Activated naive CD4-positive, alpha-beta T cell treated with anti-CD3 and anti-CD28 coated beads, Interleukin-2, amount 10 ng/mL, durations not matched to agents 7 days and 5 days (primary cell): Measurements from ENCODE around the gene LSR.

ENCODE experiments used
- CTCF ChIA-PET: fragments of 350-600 bp; sonication (Branson Sonifier 250); formaldehyde crosslinking; loops from one replicate; lab custom pipeline; 2021; ENCODE audit warnings: antibody characterized with exemption; lab: Charles Lee
- DNase-seq: peaks from one replicate; pipeline ENCODE4 v3.0.0-alpha.2; 2020
- H3K27ac Mint-ChIP-seq: one replicate; pipeline ENCODE4 v1.8.0; 2021; ENCODE audit warnings: mild to moderate bottlenecking, moderate library complexity, mixed read lengths
- H3K27me3 Mint-ChIP-seq: one replicate; pipeline ENCODE4 v1.8.0; 2021; ENCODE audit warnings: mild to moderate bottlenecking, mixed read lengths
- H3K36me3 Mint-ChIP-seq: one replicate; pipeline ENCODE4 v1.8.0; 2021; ENCODE audit warnings: mixed read lengths
- H3K4me1 Mint-ChIP-seq: one replicate; pipeline ENCODE4 v1.8.0; 2021; ENCODE audit warnings: mixed read lengths
- H3K4me3 Mint-ChIP-seq: one replicate; pipeline ENCODE4 v1.8.0; 2021; ENCODE audit warnings: mild to moderate bottlenecking, moderate library complexity, mixed read lengths
- H3K9me3 Mint-ChIP-seq: one replicate; pipeline ENCODE4 v1.8.0; 2021; ENCODE audit warnings: mixed read lengths

The LSR gene

GRCh38 chr19:35296644-35297514 is 48.1 kb downstream of the LSR start:
- no peaks in the 10 kb centered on the region for H3K36me3 Mint-ChIP-seq
- H3K27ac Mint-ChIP-seq = no peak overlapping the region
- no peak for DNase-seq
- H3K4me3 Mint-ChIP-seq = no peak overlapping the region
- H3K9me3 Mint-ChIP-seq = no peaks in the 10 kb centered on the region
- H3K4me1 Mint-ChIP-seq = peaks cover 8% of the 10 kb centered on the region
- peaks cover 16% of the 10 kb centered on the region for H3K27me3 Mint-ChIP-seq
- CTCF ChIA-PET = no interaction called here

DNA sequence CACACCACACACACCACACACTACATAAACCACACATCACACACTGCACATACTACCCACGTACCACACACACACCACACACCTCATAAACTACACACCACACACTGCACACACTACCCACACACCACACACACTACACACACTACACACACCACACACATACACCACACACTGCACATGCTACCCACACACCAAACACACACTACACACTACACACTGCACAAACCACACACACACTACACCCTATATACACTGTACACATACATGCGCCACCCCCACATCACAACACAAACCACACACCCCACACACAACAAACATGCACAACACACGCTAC is 48.7 kb downstream of the LSR start:
- Mint-ChIP-seq H3K27ac (no peak overlapping the region), H3K4me1 (peaks cover 8% of the 10 kb centered on the region), H3K4me3 (no peak overlapping the region), H3K36me3 (no peaks in the 10 kb centered on the region), H3K9me3 (no peaks in the 10 kb centered on the region), H3K27me3 (peaks cover 16% of the 10 kb centered on the region)
- CTCF ChIA-PET = no interaction called here
- no peak for DNase-seq

DNA sequence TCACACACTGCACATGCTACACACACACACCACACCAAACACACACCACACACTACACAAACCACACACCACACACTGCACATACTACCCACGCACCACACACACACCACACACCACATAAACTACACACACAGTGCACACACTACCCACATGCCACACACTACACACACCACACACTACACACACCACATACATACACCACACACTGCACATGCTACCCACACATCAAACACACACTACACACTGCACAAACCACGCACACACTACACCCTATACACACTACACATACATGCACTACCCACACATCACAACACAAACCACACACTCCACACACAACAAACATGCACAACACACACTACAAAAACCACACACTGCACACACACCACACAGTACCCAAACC is 49.1 kb downstream of the LSR start:
- Mint-ChIP-seq H3K27ac (no peak overlapping the region), H3K27me3 (peaks cover 16% of the 10 kb centered on the region), H3K36me3 (no peaks in the 10 kb centered on the region), H3K9me3 (no peaks in the 10 kb centered on the region), H3K4me1 (peaks cover 8% of the 10 kb centered on the region), H3K4me3 (no peak overlapping the region)
- DNase-seq = no peak
- CTCF ChIA-PET = no interaction called here

GRCh38 chr19:35298561-35298972 is 49.8 kb downstream of the LSR start:
- Mint-ChIP-seq H3K27ac (no peak overlapping the region), H3K27me3 (peaks cover 16% of the 10 kb centered on the region), H3K4me1 (peaks cover 8% of the 10 kb centered on the region), H3K9me3 (no peaks in the 10 kb centered on the region), H3K36me3 (no peaks in the 10 kb centered on the region), H3K4me3 (no peak overlapping the region)
- no peak for DNase-seq
- CTCF ChIA-PET = no interaction called here

DNA sequence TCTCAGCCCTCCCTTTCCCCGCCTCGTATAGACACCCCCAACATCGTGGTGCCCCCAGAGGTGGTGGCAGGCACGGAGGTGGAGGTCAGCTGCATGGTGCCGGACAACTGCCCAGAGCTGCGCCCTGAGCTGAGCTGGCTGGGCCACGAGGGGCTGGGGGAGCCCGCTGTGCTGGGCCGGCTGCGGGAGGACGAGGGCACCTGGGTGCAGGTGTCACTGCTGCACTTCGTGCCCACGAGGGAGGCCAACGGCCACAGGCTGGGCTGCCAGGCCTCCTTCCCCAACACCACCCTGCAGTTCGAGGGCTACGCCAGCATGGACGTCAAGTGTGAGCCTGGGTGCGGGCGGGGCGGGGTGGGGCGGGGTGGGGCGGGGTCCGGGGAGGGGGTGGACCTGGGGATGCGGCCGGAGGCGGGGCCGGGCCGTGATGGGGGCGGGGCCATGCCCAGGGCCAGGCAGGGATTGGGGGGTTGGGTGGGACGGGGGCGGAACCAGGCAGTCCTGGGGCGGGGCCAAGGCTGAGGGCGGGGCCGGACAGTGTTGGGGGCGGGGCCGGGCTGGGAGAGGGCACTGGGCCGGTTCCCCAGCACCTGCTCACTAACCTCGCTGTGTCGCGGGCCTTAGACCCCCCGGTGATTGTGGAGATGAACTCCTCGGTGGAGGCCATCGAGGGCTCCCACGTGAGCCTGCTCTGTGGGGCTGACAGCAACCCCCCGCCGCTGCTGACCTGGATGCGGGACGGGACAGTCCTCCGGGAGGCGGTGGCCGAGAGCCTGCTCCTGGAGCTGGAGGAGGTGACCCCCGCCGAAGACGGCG is 50.9 kb downstream of the LSR start:
- Mint-ChIP-seq H3K36me3 (no peaks in the 10 kb centered on the region), H3K27ac (no peak overlapping the region), H3K4me1 (peaks cover 8% of the 10 kb centered on the region), H3K27me3 (peaks cover 13% of the 10 kb centered on the region), H3K9me3 (no peaks in the 10 kb centered on the region), H3K4me3 (no peak overlapping the region)
- CTCF ChIA-PET = no interaction called here
- DNase-seq = no peak

DNA sequence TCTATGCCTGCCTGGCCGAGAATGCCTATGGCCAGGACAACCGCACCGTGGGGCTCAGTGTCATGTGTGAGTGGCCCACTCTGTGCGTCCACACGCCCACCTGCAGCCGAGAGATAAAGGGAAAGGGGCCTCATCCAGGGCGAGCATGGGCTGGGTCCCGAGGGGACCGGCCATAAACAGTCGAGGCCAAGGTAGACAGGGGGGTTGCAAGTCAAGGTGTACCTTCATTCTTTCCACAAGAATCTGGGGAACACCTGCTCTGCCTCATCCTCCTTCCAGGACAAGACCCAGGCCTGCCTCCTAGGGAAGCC is 51.5 kb downstream of the LSR start:
- CTCF ChIA-PET = no interaction called here
- DNase-seq = no peak
- Mint-ChIP-seq H3K9me3 (no peaks in the 10 kb centered on the region), H3K27ac (no peak overlapping the region), H3K36me3 (no peaks in the 10 kb centered on the region), H3K4me1 (peaks cover 8% of the 10 kb centered on the region), H3K27me3 (peaks cover 17% of the 10 kb centered on the region), H3K4me3 (no peak overlapping the region)

DNA sequence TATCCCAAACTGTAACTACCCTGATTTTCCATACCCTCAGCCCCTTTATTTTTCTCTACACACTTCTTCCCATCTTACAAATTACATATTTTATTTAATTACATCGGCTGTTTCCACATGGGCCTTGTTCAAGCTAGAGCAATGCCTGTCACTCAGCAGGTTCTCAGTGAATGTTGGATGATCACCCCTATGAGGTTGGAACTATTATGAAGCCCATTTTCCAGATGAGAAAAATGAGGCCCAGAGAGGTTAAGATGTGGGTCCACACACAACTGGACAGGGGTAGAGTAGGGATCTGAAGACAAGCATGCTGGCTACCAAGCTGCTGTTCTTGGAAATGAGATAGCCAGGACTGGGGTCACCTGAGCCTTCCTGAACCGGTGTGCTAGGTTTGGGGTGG is 53.2 kb downstream of the LSR start:
- Mint-ChIP-seq H3K27ac (no peak overlapping the region), H3K4me1 (no peaks in the 10 kb centered on the region), H3K27me3 (peaks cover 11% of the 10 kb centered on the region), H3K9me3 (no peaks in the 10 kb centered on the region), H3K4me3 (no peak overlapping the region), H3K36me3 (no peaks in the 10 kb centered on the region)
- CTCF ChIA-PET = no interaction called here
- no peak for DNase-seq

GRCh38 chr19:35302446-35302845 is 53.6 kb downstream of the LSR start:
- H3K4me3 Mint-ChIP-seq = no peak overlapping the region
- no peaks in the 10 kb centered on the region for H3K36me3 Mint-ChIP-seq
- no peak overlapping the region for H3K27ac Mint-ChIP-seq
- H3K9me3 Mint-ChIP-seq = no peaks in the 10 kb centered on the region
- no peaks in the 10 kb centered on the region for H3K4me1 Mint-ChIP-seq
- H3K27me3 Mint-ChIP-seq = peaks cover 11% of the 10 kb centered on the region
- DNase-seq = no peak
- CTCF ChIA-PET = no interaction called here

GRCh38 chr19:35303357-35303915 is 54.6 kb downstream of the LSR start:
- DNase-seq = no peak
- CTCF ChIA-PET = no interaction called here
- no peaks in the 10 kb centered on the region for H3K9me3 Mint-ChIP-seq
- H3K27me3 Mint-ChIP-seq = peaks cover 16% of the 10 kb centered on the region
- no peaks in the 10 kb centered on the region for H3K36me3 Mint-ChIP-seq
- H3K27ac Mint-ChIP-seq = no peak overlapping the region
- no peak overlapping the region for H3K4me3 Mint-ChIP-seq
- no peaks in the 10 kb centered on the region for H3K4me1 Mint-ChIP-seq

DNA sequence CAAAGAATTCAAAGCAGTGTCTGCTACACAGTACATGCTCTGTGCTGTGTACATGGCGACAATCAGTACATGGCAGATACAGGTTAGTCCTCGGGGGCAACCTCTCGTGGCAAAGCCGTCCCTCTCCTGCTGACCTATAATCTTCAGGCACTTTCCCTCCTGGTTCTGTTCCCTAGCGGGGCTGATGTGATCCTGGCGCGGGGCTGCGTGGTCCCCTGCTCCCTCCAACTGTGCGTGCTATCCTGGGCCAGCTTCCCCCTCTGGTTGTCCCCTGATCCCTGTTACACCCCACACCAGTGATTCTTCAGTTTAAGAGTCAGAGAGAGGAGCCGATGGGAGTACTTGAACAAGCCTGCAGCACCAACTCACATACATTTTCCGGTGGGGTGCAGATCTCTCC is 55.2 kb downstream of the LSR start:
- no peak overlapping the region for H3K4me3 Mint-ChIP-seq
- no peaks in the 10 kb centered on the region for H3K4me1 Mint-ChIP-seq
- H3K27me3 Mint-ChIP-seq = peaks cover 16% of the 10 kb centered on the region
- H3K27ac Mint-ChIP-seq = no peak overlapping the region
- H3K9me3 Mint-ChIP-seq = no peaks in the 10 kb centered on the region
- H3K36me3 Mint-ChIP-seq = no peaks in the 10 kb centered on the region
- CTCF ChIA-PET = no interaction called here
- DNase-seq = no peak

DNA sequence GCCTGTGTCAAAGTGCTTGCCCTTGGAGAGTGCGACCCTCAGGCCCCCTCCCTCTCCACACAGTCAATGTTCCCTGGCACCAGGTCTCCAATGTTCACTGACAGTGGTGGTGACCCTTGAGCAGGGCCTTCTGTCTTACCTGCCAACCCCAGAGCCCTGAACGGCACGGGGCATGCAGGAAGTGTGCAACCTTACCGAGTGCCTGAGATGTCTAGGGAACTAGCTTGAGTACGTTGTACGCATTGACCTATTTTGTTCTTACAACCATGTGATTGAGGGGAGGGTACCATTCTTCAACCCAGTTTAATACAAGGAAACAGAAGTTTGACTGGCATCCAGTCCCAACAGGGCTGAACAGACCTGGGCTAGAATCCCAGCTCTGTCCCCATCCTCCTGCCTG is 56.4 kb downstream of the LSR start:
- DNase-seq = no peak
- CTCF ChIA-PET = interaction anchor here (1.4 kb wide), 1 partner anchor 48 kb away, joined by 3 read pairs; no protein-coding TSS in a partner anchor
- peaks cover under 1% of the 10 kb centered on the region for H3K4me1 Mint-ChIP-seq
- no peaks in the 10 kb centered on the region for H3K9me3 Mint-ChIP-seq
- H3K4me3 Mint-ChIP-seq = no peak overlapping the region
- H3K27me3 Mint-ChIP-seq = peaks cover 20% of the 10 kb centered on the region
- H3K36me3 Mint-ChIP-seq = no peaks in the 10 kb centered on the region
- H3K27ac Mint-ChIP-seq = no peak overlapping the region

DNA sequence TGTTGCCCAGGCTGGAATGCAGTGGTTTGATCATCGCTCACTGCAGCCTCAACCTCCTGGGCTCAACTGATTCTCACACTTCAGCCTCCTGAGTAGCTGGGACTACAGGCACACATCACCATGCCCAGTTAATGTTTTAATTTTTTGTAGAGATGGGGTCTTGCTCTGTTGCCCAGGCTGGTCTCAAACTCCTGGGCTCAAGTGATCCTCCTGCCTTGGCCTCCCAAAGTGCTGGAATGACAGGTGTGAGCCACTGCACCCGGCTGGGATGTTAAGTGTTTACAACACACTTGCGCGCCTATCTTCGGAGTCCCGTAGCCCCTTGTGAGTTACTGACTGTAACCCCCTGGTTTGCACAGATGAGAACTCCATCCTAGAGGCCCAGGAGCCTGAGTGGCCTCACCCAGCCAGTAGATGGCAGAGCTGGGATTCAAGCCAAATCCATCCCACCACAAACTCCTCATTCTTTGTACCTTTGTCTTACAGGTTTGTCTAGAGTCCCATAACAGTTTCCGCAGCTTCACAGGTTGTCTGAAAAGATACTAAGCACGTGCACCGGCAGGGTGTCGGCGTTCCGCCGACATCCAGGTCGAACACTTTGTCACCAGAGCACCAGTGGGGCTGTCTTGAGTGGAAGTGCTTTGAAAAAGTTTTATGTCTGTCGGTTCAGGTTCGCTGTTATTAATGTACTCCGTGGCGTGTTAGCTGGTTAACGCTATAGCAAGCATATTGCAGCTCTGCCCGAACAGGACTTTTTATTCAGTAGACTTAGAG is 57.9 kb downstream of the LSR start:
- Mint-ChIP-seq H3K4me1 (peaks cover 4% of the 10 kb centered on the region), H3K27me3 (peaks cover 31% of the 10 kb centered on the region), H3K36me3 (no peaks in the 10 kb centered on the region), H3K4me3 (no peak overlapping the region), H3K27ac (no peak overlapping the region), H3K9me3 (no peaks in the 10 kb centered on the region)
- DNase-seq = peak; percentile 28
- CTCF ChIA-PET = interaction anchor here (0.8 kb wide), 1 partner anchor 14 kb away, joined by 3 read pairs; no protein-coding TSS in a partner anchor

DNA sequence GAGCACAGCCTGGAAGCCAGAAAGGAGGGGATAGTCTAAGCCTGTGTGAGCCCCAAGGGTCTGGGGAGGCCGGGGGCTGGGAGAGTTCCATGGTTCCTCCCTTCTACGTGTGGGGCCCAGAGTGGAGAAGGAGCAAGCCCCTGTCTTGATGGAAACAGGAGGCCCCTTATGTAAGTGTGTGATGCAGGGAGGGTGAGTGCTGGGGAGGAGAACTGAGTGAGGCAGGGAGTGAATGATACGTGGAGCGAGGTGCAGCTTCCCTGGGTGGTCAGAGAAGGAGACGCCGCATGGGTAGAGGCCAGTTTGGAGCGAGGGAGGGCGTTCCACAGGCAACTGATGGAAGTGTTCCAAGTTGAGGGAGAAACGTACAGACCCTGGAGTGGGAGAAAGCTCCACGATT is 59.1 kb downstream of the LSR start:
- Mint-ChIP-seq H3K27me3 (peaks cover 34% of the 10 kb centered on the region), H3K4me1 (peaks cover 4% of the 10 kb centered on the region), H3K36me3 (no peaks in the 10 kb centered on the region), H3K27ac (no peak overlapping the region), H3K4me3 (no peak overlapping the region), H3K9me3 (no peaks in the 10 kb centered on the region)
- DNase-seq = no peak
- CTCF ChIA-PET = interaction anchor here (0.7 kb wide), 1 partner anchor 39 kb away, joined by 3 read pairs; no protein-coding TSS in a partner anchor

GRCh38 chr19:35308910-35309309 is 60.1 kb downstream of the LSR start:
- Mint-ChIP-seq H3K4me3 (no peak overlapping the region), H3K36me3 (no peaks in the 10 kb centered on the region), H3K27me3 (peaks cover 41% of the 10 kb centered on the region), H3K9me3 (no peaks in the 10 kb centered on the region), H3K27ac (no peak overlapping the region), H3K4me1 (peaks cover 4% of the 10 kb centered on the region)
- no peak for DNase-seq
- CTCF ChIA-PET = no interaction called here
